Measurements from ENCODE around the gene TLR3. TPM values are rescaled to one million over a fixed set of nuclear protein-coding genes. Genes with fewer than 3 reads are reported as not detected.

The TLR3 gene
- total and polyA plus RNA-seq, 2 of the 8 experiments (the other 6 are each of a cell fraction or from before 2014, with no cell fraction given): 1.00 to 2.6 TPM

- TF ChIP-seq TCF12 (IDR thresholded peaks at IDR 0.05; ENCODE audit: low read depth, low read length) (no peak), ASH2L (IDR thresholded peaks at IDR 0.05; ENCODE audit: low read length) (peak; percentile 15), TBP (IDR thresholded peaks at IDR 0.05; ENCODE audit: low read depth, low read length) (no peak)
These were observed 35.3 kb downstream of the TLR3 start, which contains the start of gene FAM149A (continued) for GRCh38 chr4:186104114-186104889.
